Muscle of leg (tissue), 11 donors: ENCODE results near the gene ZNF749. TPM values are rescaled to one million over a fixed set of nuclear protein-coding genes. Genes with fewer than 3 reads are reported as not detected.

Source experiments
- DNase-seq: peaks from one replicate; pipeline ENCODE4 v3.0.0; 2013
- H3K27ac ChIP-seq: one replicate; pipeline ENCODE4 v1.5.1; 2013; ENCODE audit warnings: mild to moderate bottlenecking, low read length, control low read depth
- H3K27me3 ChIP-seq: one replicate; pipeline ENCODE4 v1.6.1; 2013; ENCODE audit warnings: low read length; ENCODE audit not compliant: control insufficient read depth, insufficient read depth
- H3K36me3 ChIP-seq: one replicate; pipeline ENCODE4 v1.6.1; 2013; ENCODE audit warnings: low read length; ENCODE audit not compliant: control insufficient read depth, insufficient read depth
- H3K4me1 ChIP-seq: one replicate; pipeline ENCODE4 v1.6.1; 2013; ENCODE audit warnings: low read length; ENCODE audit not compliant: control insufficient read depth, insufficient read depth
- H3K4me3 ChIP-seq: one replicate; pipeline ENCODE4 v1.5.1; 2013; ENCODE audit warnings: low read length, control low read depth
- H3K9me3 ChIP-seq: replicated peaks from 2 replicates; pipeline ENCODE4 v1.6.1; 2013; ENCODE audit warnings: low read depth, low read length; ENCODE audit not compliant: control insufficient read depth
- WGBS: methylation state at CpG from one replicate; pipeline ENCODE4 v1.1.5; 2013; ENCODE audit warnings: missing lambda C conversion rate; ENCODE audit not compliant: insufficient coverage; 5-methylcytosine and 5-hydroxymethylcytosine counted together
- polyA plus RNA-seq, 8 donors: library from polyadenylated mRNA; unstranded; fragments of 120-200 nt; gene quantifications; one replicate each; pipeline versions ENCODE4 v1.2.1 to v1.2.3, GENCODE V29; 2013; ENCODE audit warnings: inconsistent platforms in 1 of 8, low replicate concordance in 1 of 8; ENCODE audit not compliant: insufficient read length in 8 of 8, insufficient read depth in 1 of 8
- total RNA-seq: library from RNA; stranded (reverse); fragments of 120-200 nt; gene quantifications from one replicate; pipeline ENCODE4 v1.2.4, GENCODE V29; 2013

The ZNF749 gene
- total and polyA plus RNA-seq, 9 donors, result 3.8 to 11.3 (median 6.0) TPM

- Histone ChIP-seq H3K4me3 (peak within 1 kb of the TSS; percentile 99), H3K9me3 (no peaks in the 10 kb centered on the region), H3K36me3 (peaks cover 24% of the 10 kb centered on the region), H3K27me3 (no peaks in the 10 kb centered on the region), H3K27ac (peak within 1 kb of the TSS; percentile 59), H3K4me1 (peaks cover 11% of the 10 kb centered on the region)
- under 1% methylated on average over 52 of the region's 55 CpGs for WGBS
- DNase-seq, result peak; percentile 99
Observed at GRCh38 chr19:57410877-57411671, 24.1 kb upstream of the ZNF749 start, which contains the start of gene ZNF17. Gene ZNF17 (plus strand): TSS chr19:57411161. CDS start chr19:57413616, 2,455 bp downstream.

- WGBS, result 100% methylated on average over 2 of the region's 4 CpGs
- peaks cover 15% of the 10 kb centered on the region for H3K9me3 ChIP-seq
- no peak overlapping the region for H3K4me3 ChIP-seq
- no peak for DNase-seq
- no peaks in the 10 kb centered on the region for H3K4me1 ChIP-seq
- H3K36me3 ChIP-seq, result peaks cover 57% of the 10 kb centered on the region
- H3K27ac ChIP-seq, result no peak overlapping the region
- no peaks in the 10 kb centered on the region for H3K27me3 ChIP-seq
Observed at GRCh38 chr19:57419439-57419838, 15.7 kb upstream of the ZNF749 start.

DNA sequence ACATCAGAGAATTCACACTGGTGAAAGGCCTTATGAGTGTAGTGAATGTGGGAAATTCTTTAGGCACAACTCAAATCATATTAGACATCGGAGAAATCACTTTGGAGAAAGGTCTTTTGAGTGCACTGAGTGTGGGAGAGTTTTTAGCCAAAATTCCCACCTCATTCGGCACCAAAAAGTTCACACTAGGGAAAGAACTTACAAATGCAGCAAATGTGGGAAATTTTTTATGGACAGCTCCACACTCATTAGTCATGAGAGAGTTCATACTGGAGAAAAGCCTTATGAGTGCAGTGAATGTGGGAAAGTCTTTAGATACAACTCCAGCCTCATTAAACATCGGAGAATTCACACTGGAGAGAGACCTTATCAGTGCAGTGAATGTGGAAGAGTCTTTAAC lies 14.1 kb upstream of the ZNF749 start:
- no peak overlapping the region for H3K4me3 ChIP-seq
- H3K27me3 ChIP-seq, result no peaks in the 10 kb centered on the region
- H3K4me1 ChIP-seq, result no peaks in the 10 kb centered on the region
- peaks cover 43% of the 10 kb centered on the region for H3K36me3 ChIP-seq
- no peak for DNase-seq
- H3K9me3 ChIP-seq, result peaks cover 15% of the 10 kb centered on the region
- H3K27ac ChIP-seq, result no peak overlapping the region
- WGBS, result no CpG with 5 or more reads among the region's 3 CpGs

DNA sequence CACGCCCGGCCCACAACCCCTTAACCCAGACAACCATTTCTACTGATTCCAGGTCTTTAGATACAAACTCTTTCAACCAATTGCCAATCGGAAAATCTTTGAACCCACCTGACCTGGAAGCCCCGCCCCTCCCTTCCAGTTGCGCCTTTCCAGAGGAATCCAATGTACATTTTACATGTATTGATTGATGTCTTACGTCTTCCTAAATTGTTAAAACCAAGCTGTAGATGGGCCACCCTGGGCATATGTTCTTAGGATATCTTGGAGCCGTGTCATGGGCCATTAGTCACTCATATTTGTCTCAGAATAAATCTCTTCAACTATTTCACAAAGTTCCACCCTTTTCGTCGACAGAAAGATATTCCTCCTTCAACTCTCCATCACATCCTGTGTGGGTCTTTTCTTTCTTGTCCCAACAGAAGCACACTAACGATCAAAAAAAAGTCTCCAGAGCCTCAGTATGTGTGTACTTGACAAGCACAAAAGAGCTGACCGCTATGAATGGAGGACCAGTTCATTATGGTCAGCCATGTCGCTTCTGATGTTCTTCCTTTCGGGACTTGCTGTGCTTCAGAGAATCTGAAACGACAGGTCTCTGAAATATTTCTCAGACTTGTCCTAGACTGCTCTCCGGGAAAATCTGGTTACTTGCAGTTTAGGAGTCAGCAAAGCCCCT lies 601 bp upstream of the ZNF749 start:
- DNase-seq, result no peak
- Histone ChIP-seq H3K27ac (peak overlapping the region; percentile 45), H3K9me3 (no peaks in the 10 kb centered on the region), H3K27me3 (no peaks in the 10 kb centered on the region), H3K4me3 (peak overlapping the region; percentile 93), H3K36me3 (peaks cover 15% of the 10 kb centered on the region), H3K4me1 (peaks cover 10% of the 10 kb centered on the region)
- WGBS, result 22% methylated on average over 8 of the region's 15 CpGs

DNA sequence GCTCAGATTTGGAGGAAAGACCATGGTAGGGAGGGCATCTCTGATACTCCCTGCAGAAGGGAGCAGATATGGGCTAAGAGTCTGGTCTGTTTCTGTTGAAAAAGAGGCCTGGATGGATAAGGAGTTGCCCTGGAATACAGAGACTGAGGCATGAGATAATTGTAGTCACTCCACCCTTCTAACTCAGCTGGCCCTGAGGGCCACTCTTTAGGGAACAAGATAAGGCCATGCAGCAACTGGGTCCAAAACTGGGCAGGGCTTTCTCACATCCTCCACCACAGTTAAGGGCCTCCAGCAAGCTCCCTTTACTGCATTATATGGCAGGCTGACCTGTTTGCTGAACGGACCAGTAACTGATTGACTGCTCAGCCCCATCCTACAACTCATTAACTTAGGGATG lies 1.3 kb downstream of the ZNF749 start:
- Histone ChIP-seq H3K4me3 (no peak overlapping the region), H3K27me3 (no peaks in the 10 kb centered on the region), H3K9me3 (peaks cover 2% of the 10 kb centered on the region), H3K36me3 (peaks cover 15% of the 10 kb centered on the region), H3K27ac (no peak overlapping the region), H3K4me1 (peaks cover 10% of the 10 kb centered on the region)
- no CpG with 5 or more reads among the region's 1 CpG for WGBS
- DNase-seq, result no peak

- Histone ChIP-seq H3K4me1 (peaks cover 10% of the 10 kb centered on the region), H3K27me3 (no peaks in the 10 kb centered on the region), H3K4me3 (no peak overlapping the region), H3K27ac (no peak overlapping the region), H3K36me3 (peaks cover 16% of the 10 kb centered on the region), H3K9me3 (peaks cover 2% of the 10 kb centered on the region)
- WGBS, result 81% methylated on average over 3 of the region's 4 CpGs
- no peak for DNase-seq
Observed at GRCh38 chr19:57437931-57438330, 2.8 kb downstream of the ZNF749 start.

DNA sequence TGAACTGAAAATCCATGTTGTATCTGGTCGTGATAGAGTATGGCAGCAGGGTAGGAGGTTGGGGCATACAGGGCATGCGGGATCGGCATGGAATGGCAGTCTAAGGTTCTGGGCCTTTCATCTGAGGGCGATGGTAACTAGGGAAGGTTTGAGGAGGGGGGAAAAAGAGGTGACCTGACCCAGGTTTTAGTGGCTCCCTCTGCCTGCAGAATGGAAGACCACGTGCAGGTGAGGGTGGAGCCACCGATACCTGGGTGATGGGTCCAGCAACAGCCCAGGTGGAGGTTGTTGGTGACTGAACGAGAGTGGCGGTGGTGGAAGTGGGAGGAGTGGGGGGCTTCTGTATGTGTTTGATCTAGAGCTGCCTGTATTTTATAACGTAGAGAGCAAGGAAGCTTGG lies 3.8 kb downstream of the ZNF749 start:
- no peak for DNase-seq
- H3K4me3 ChIP-seq, result no peak overlapping the region
- H3K27ac ChIP-seq, result no peak overlapping the region
- H3K9me3 ChIP-seq, result peaks cover 7% of the 10 kb centered on the region
- peaks cover 26% of the 10 kb centered on the region for H3K36me3 ChIP-seq
- H3K4me1 ChIP-seq, result peaks cover 10% of the 10 kb centered on the region
- WGBS, result 94% methylated on average over 9 of the region's 9 CpGs
- H3K27me3 ChIP-seq, result no peaks in the 10 kb centered on the region

DNA sequence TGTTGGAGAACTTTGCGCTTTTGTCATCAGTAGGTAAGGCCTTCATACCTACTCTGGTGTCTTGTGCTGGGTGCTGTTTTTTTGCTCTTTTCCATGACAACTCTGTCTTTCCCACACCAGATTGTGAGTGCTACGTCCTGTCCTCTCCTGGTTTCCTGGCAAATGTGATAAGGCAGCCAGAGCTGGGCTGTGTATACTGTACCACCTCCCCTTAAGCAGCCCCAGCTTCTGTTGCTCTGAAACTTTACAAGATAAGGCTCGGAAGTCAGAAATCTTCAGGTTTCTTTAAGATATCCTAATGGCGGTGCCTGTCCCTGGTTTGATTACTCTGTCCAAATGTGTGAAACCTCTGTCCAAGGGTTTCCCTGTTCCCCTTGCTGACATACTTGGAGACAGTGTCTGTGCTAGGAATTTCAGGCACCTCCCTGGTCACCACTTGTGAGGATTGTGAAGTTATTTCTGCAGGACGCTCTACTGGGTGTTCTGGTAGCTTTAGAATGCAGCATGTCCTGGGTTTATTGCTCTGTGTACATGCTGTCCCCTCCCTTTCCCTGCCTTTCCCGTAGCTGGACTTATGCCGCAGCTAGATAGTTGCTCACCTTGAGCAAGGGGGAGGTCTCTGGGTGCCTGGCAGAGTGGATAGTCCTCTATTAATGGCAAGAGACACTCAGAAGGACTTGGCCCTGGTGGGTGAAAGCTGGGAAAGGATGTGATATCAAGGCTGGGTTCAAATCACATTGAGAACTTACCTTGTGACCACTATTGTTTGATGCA lies 7.0 kb downstream of the ZNF749 start:
- Histone ChIP-seq H3K36me3 (peaks cover 40% of the 10 kb centered on the region), H3K27me3 (no peaks in the 10 kb centered on the region), H3K9me3 (peaks cover 24% of the 10 kb centered on the region), H3K4me3 (no peak overlapping the region), H3K27ac (no peak overlapping the region), H3K4me1 (no peaks in the 10 kb centered on the region)
- WGBS, result 95% methylated on average over 4 of the region's 7 CpGs
- DNase-seq, result no peak

GRCh38 chr19:57443121-57443696 lies 8.1 kb downstream of the ZNF749 start:
- H3K36me3 ChIP-seq, result peaks cover 35% of the 10 kb centered on the region
- 100% methylated on average over 1 of the region's 5 CpGs for WGBS
- H3K4me3 ChIP-seq, result no peak overlapping the region

More at GRCh38 chr19:57443121-57443696, 8.1 kb downstream of the ZNF749 start:
- no peak for DNase-seq
- Histone ChIP-seq H3K27ac (no peak overlapping the region), H3K27me3 (no peaks in the 10 kb centered on the region), H3K4me1 (no peaks in the 10 kb centered on the region), H3K9me3 (peaks cover 24% of the 10 kb centered on the region)
